ENCODE data around the gene HDAC9. TPM values are rescaled to one million over a fixed set of nuclear protein-coding genes. Genes with fewer than 3 reads are reported as not detected.

Gene HDAC9
- total and polyA plus RNA-seq, 8 donors = 1.3 to 12.3 (median 3.5) TPM

DNA sequence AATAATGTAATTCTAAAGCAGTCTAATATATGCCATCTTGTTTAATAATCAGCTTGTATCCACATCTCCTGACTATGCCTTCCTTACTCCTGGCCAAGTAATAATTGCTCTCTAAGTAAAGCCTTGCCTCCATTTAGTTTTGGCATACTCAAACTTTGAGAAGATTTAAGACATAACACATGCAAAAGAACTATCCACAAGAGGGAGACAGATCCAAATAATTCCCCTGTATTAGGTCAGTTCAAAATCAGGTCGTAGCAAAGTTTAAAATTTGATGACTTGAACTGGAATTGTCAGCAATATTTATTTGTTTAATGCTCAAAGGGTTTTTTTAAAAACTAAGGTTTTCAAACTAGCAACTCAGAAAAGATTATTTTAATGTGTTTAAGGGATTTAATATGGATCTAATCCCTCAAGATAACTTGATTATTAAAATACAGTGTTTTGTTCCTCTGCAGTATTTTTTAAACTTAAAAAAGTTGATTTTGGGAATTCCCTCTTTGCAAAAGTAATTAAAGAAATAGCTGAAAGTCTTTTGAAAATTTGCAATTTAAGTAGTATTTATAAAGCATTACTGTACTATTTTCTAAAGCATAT lies 95.3 kb downstream of the HDAC9 start:
- FAIRE-seq = peak; percentile 83
- Histone ChIP-seq H3K4me1 (no peaks in the 10 kb centered on the region), H3K27ac (no peak overlapping the region), H3K36me3 (no peaks in the 10 kb centered on the region), H3K27me3 (no peaks in the 10 kb centered on the region), H3K9me3 (no peaks in the 10 kb centered on the region), H3K4me3 (no peak overlapping the region)
- peak in 3 of 4 donors; percentile 59 to 76 (median 73) for ATAC-seq
- WGBS, 2 donors = 3 to 4% methylated on average over 1 of the region's 1 CpG
- TF ChIP-seq, protein P1, sequence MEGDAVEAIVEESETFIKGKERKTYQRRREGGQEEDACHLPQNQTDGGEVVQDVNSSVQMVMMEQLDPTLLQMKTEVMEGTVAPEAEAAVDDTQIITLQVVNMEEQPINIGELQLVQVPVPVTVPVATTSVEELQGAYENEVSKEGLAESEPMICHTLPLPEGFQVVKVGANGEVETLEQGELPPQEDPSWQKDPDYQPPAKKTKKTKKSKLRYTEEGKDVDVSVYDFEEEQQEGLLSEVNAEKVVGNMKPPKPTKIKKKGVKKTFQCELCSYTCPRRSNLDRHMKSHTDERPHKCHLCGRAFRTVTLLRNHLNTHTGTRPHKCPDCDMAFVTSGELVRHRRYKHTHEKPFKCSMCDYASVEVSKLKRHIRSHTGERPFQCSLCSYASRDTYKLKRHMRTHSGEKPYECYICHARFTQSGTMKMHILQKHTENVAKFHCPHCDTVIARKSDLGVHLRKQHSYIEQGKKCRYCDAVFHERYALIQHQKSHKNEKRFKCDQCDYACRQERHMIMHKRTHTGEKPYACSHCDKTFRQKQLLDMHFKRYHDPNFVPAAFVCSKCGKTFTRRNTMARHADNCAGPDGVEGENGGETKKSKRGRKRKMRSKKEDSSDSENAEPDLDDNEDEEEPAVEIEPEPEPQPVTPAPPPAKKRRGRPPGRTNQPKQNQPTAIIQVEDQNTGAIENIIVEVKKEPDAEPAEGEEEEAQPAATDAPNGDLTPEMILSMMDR (IDR thresholded peaks at IDR 0.05) = peak in 3 of 4 donors; percentile 12 to 30 (median 19)
- intact Hi-C loops (cut with DNase I) = no loop called here
- no peak for DNase-seq

DNA sequence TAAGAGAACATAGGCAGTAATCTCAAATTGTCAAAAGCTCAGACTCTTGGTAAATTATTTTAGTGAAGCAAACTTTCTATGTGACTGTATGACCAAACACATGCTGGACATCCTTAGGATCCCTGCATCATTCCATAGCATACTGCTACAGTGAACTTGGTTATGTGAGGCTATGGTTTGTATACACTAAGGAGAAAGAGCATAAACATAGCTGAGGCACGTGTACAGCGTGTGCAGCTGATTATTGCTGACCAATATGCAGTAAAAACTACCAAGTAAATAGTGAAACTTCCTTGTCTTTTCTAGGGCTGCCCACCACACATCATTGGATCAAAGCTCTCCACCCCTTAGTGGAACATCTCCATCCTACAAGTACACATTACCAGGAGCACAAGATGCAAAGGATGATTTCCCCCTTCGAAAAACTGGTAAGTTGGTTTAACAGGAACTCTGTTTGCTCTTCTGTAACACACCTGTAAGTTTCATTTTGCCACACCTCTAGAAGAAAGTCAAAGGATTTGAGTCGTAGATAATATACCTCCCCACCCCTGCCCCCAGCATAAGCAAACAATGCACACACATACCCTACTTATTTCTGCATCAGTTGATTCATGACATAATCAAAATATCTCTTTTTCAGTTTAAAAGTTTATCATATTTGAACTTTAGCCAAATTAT lies 98.2 kb downstream of the HDAC9 start:
- 66 to 67% methylated on average over 4 of the region's 4 CpGs for WGBS, 2 donors
- H3K36me3 ChIP-seq = no peaks in the 10 kb centered on the region
- H3K27me3 ChIP-seq = no peaks in the 10 kb centered on the region
- H3K4me1 ChIP-seq = no peaks in the 10 kb centered on the region
- no peak overlapping the region for H3K4me3 ChIP-seq
- no peaks in the 10 kb centered on the region for H3K9me3 ChIP-seq
- DNase-seq = no peak
- no peak overlapping the region for H3K27ac ChIP-seq
- no peak for FAIRE-seq
- ATAC-seq = no peak
- TF ChIP-seq, protein P1 (IDR thresholded peaks at IDR 0.05) = no peak
- intact Hi-C loops (cut with DNase I) = no loop called here

DNA sequence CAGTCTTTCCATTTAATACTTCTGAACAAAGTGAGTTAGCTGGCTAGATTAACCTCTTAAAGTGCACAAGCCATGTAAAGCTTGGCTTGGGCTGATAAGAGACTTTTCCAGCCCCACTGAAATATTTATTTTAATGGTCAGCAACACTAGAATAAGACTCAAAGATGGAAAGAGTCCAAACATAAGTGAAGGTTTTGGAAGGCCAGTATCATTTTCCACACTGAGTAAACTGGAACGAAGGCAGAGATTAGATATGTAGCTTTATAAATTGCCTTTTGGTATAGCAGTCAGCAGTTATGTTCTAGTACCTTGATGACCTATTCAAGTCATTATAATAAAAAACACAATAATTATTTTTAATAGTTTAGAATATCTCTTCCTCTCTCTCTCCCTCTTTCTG lies 102.2 kb downstream of the HDAC9 start:
- ATAC-seq (no peak), FAIRE-seq (no peak), DNase-seq (no peak)
- Histone ChIP-seq H3K9me3 (no peaks in the 10 kb centered on the region), H3K4me3 (no peak overlapping the region), H3K27ac (no peak overlapping the region), H3K27me3 (no peaks in the 10 kb centered on the region), H3K36me3 (no peaks in the 10 kb centered on the region), H3K4me1 (no peaks in the 10 kb centered on the region)
- intact Hi-C loops (cut with DNase I) = no loop called here
- TF ChIP-seq, protein P1 (IDR thresholded peaks at IDR 0.05) = no peak
- 13 to 14% methylated on average over 1 of the region's 1 CpG for WGBS, 2 donors

DNA sequence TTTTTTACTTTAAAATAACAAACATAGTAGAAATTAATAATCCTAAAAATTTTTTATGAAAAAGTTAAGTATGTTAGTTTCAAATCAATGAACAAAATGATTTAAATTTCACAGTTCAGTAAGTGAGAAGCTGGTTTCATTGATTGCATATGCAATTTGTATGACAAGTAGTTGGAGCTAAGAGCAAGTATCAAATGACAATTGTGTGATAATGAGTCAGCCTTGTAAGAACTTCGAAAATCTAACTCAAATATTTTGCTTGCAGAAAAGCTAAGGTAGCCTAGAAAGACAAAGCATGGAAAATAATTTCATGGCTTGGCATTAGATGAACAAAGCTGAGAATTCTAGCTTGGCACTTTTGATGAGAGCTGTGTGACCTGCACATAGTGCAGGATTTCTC lies 111.5 kb downstream of the HDAC9 start:
- Histone ChIP-seq H3K4me1 (no peaks in the 10 kb centered on the region), H3K27me3 (no peaks in the 10 kb centered on the region), H3K4me3 (no peak overlapping the region), H3K9me3 (no peaks in the 10 kb centered on the region), H3K36me3 (no peaks in the 10 kb centered on the region), H3K27ac (no peak overlapping the region)
- FAIRE-seq (peak; percentile 29), ATAC-seq (no peak), DNase-seq (no peak)
- intact Hi-C loops (cut with DNase I) = no loop called here
- TF ChIP-seq, protein P1 (IDR thresholded peaks at IDR 0.05) = no peak
- WGBS, 2 donors = 35 to 36% methylated on average over 1 of the region's 1 CpG

DNA sequence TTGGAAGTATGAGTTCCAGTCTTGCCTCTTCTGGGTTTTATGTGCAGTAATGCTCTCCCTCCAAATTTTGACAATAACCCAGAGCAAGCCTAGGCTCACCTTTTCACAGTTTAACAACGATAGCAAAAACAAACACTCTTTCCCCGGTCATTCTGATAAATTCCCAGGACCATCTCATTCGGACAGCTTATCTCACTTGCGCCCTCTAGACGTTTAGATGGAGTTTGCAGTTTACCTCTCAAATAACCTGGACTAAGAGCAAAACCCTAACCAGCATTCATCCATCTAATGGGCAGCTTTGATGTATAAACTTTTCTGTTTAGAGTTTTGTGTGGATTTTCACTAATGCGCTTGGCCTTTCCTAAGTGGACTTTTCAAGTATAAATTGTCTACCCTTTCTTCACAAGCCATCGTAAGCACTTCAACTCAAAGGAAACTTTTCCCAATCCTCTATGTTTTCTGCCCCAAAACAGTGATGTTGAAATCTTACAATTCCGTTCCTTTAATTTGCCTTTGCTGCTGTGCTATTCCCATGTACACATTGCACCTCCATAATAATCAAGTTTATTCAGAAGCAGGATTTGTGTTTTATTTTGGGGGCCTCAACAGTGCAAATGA lies 114.9 kb downstream of the HDAC9 start:
- intact Hi-C loops (cut with DNase I) = no loop called here
- no peak for DNase-seq
- Histone ChIP-seq H3K27me3 (no peaks in the 10 kb centered on the region), H3K9me3 (no peaks in the 10 kb centered on the region), H3K4me3 (no peak overlapping the region), H3K36me3 (no peaks in the 10 kb centered on the region), H3K27ac (no peak overlapping the region), H3K4me1 (no peaks in the 10 kb centered on the region)
- ATAC-seq = peak in 2 of 4 donors; percentile 51
- TF ChIP-seq, protein P1 (IDR thresholded peaks at IDR 0.05) = peak in 3 of 4 donors; percentile 32 to 37 (median 35)
- 29 to 32% methylated on average over 8 of the region's 8 CpGs for WGBS, 2 donors
- no peak for FAIRE-seq

Data from pancreas (tissue), 10 donors.